ENCODE measurements around the gene FAM163B.
"Not testable (repeated sequence)": the region's sequence is repeated elsewhere in the genome, so short reads cannot be mapped to it uniquely, and the experiment has no call there.

Gene FAM163B

GRCh38 chr9:133564451-133565116, 44.6 kb downstream of the FAM163B start:
- no peak for DNase-seq

- not testable (repeated sequence) for DNase-seq
Measured at GRCh38 chr9:133563814-133564213, 45.4 kb downstream of the FAM163B start.

GRCh38 chr9:133563291-133563796, 45.8 kb downstream of the FAM163B start:
- no peak for DNase-seq

- no peak for DNase-seq
Measured at GRCh38 chr9:133562611-133563290, 46.4 kb downstream of the FAM163B start.

- DNase-seq = no peak
Measured at GRCh38 chr9:133561976-133562554, 47.1 kb downstream of the FAM163B start.

GRCh38 chr9:133560944-133561343, 48.2 kb downstream of the FAM163B start:
- no peak for DNase-seq

GRCh38 chr9:133560311-133560710, 48.9 kb downstream of the FAM163B start:
- DNase-seq = no peak

GRCh38 chr9:133558191-133559126, 50.7 kb downstream of the FAM163B start:
- no peak for DNase-seq

GRCh38 chr9:133557581-133557980, 51.6 kb downstream of the FAM163B start:
- DNase-seq = no peak

GRCh38 chr9:133556354-133556753, 52.8 kb downstream of the FAM163B start:
- no peak for DNase-seq

- no peak for DNase-seq
Measured at GRCh38 chr9:133554729-133555128, 54.5 kb downstream of the FAM163B start.

- DNase-seq = no peak
Measured at GRCh38 chr9:133553973-133554713, 55.0 kb downstream of the FAM163B start.

GRCh38 chr9:133553123-133553522, 56.1 kb downstream of the FAM163B start:
- no peak for DNase-seq

- DNase-seq = peak; percentile 79
Measured at GRCh38 chr9:133552236-133552635, 57.0 kb downstream of the FAM163B start.

- no peak for DNase-seq
Measured at GRCh38 chr9:133551446-133551845, 57.7 kb downstream of the FAM163B start.

GRCh38 chr9:133547116-133547515, 62.1 kb downstream of the FAM163B start:
- no peak for DNase-seq

GRCh38 chr9:133546287-133546680, 62.9 kb downstream of the FAM163B start:
- no peak for DNase-seq

GRCh38 chr9:133545494-133546286, 63.5 kb downstream of the FAM163B start:
- no peak for DNase-seq

GRCh38 chr9:133543772-133544467, 65.3 kb downstream of the FAM163B start:
- no peak for DNase-seq

GRCh38 chr9:133542002-133542401, 67.2 kb downstream of the FAM163B start:
- no peak for DNase-seq

GRCh38 chr9:133540698-133541025, 68.5 kb downstream of the FAM163B start:
- no peak for DNase-seq

All from DMS53 (cell line).